Measurements from ENCODE around the gene RHBDF2. TPM values are rescaled to one million over a fixed set of nuclear protein-coding genes. Genes with fewer than 3 reads are reported as not detected.
A peak's percentile ranks its signal among the peaks of the same experiment; 100 is the strongest.

RHBDF2 gene
- 12.3 and 17.2 TPM in 2 replicates for total RNA-seq (ENCODE audit: low replicate concordance)
- long read RNA-seq, partial matches to known transcripts, result 2 of 2 reads
- long read RNA-seq, other reads (novel, unspliced or antisense), result 0 of 2 reads

GRCh38 chr17:76501018-76501826 lies at the start of gene RHBDF2:
Gene RHBDF2, minus strand, starts transcription at chr17:76501423. Its CDS starts 19,899 bp downstream, at chr17:76481524.
- TF ChIP-seq CTCF (conservative IDR thresholded peaks at IDR 0.05), result no peak
- peaks cover 14% of the 10 kb centered on the region for H3K27me3 Mint-ChIP-seq
- peak within 1 kb of the TSS; percentile 87 for H3K4me3 Mint-ChIP-seq
- peak; percentile 93 for DNase-seq (ENCODE audit: extremely low spot score, unreplicated experiment)
- H3K36me3 Mint-ChIP-seq, result no peaks in the 10 kb centered on the region
- no peaks in the 10 kb centered on the region for H3K9me3 Mint-ChIP-seq
- H3K4me1 Mint-ChIP-seq (ENCODE audit: unreplicated experiment), result peaks cover 35% of the 10 kb centered on the region
- peak within 1 kb of the TSS; percentile 73 for H3K27ac Mint-ChIP-seq

GRCh38 chr17:76549539-76549938 lies 48.3 kb upstream of the RHBDF2 start:
- H3K27me3 Mint-ChIP-seq, result no peaks in the 10 kb centered on the region

GRCh38 chr17:76549215-76549518 lies 47.9 kb upstream of the RHBDF2 start:
- Mint-ChIP-seq H3K4me3 (no peak overlapping the region), H3K36me3 (no peaks in the 10 kb centered on the region), H3K4me1 (ENCODE audit: unreplicated experiment) (peaks cover 29% of the 10 kb centered on the region), H3K27ac (no peak overlapping the region), H3K27me3 (peaks cover under 1% of the 10 kb centered on the region), H3K9me3 (no peaks in the 10 kb centered on the region)
- TF ChIP-seq CTCF (conservative IDR thresholded peaks at IDR 0.05), result no peak
- DNase-seq (ENCODE audit: extremely low spot score, unreplicated experiment), result no peak

More at GRCh38 chr17:76549539-76549938, 48.3 kb upstream of the RHBDF2 start:
- Mint-ChIP-seq H3K9me3 (no peaks in the 10 kb centered on the region), H3K36me3 (peaks cover 2% of the 10 kb centered on the region), H3K4me1 (ENCODE audit: unreplicated experiment) (peaks cover 27% of the 10 kb centered on the region), H3K27ac (no peak overlapping the region), H3K4me3 (no peak overlapping the region)
- DNase-seq (ENCODE audit: extremely low spot score, unreplicated experiment), result no peak
- no peak for TF ChIP-seq CTCF (conservative IDR thresholded peaks at IDR 0.05)

- no peaks in the 10 kb centered on the region for H3K36me3 Mint-ChIP-seq
- H3K4me3 Mint-ChIP-seq, result no peak overlapping the region
- no peak for DNase-seq (ENCODE audit: extremely low spot score, unreplicated experiment)
- H3K4me1 Mint-ChIP-seq (ENCODE audit: unreplicated experiment), result peaks cover 35% of the 10 kb centered on the region
- no peaks in the 10 kb centered on the region for H3K9me3 Mint-ChIP-seq
- TF ChIP-seq CTCF (conservative IDR thresholded peaks at IDR 0.05), result no peak
- peaks cover 6% of the 10 kb centered on the region for H3K27me3 Mint-ChIP-seq
- no peak overlapping the region for H3K27ac Mint-ChIP-seq
Observed at GRCh38 chr17:76548378-76549214, 47.4 kb upstream of the RHBDF2 start.

GRCh38 chr17:76547642-76548202 lies 46.5 kb upstream of the RHBDF2 start:
- H3K27me3 Mint-ChIP-seq, result peaks cover 8% of the 10 kb centered on the region
- no peak overlapping the region for H3K4me3 Mint-ChIP-seq
- no peaks in the 10 kb centered on the region for H3K36me3 Mint-ChIP-seq
- TF ChIP-seq CTCF (conservative IDR thresholded peaks at IDR 0.05), result peak; percentile 5
- no peak for DNase-seq (ENCODE audit: extremely low spot score, unreplicated experiment)
- no peak overlapping the region for H3K27ac Mint-ChIP-seq
- no peaks in the 10 kb centered on the region for H3K9me3 Mint-ChIP-seq
- H3K4me1 Mint-ChIP-seq (ENCODE audit: unreplicated experiment), result peaks cover 38% of the 10 kb centered on the region

Data from type B pancreatic cell (in vitro differentiated cells).